H9 (cell line): ENCODE data around the gene LKAAEAR1. TPM values are rescaled to one million over a fixed set of nuclear protein-coding genes. Genes with fewer than 3 reads are reported as not detected.
A peak's percentile ranks its signal among the peaks of the same experiment; 100 is the strongest.

Experiments
- DNase-seq: peaks from one replicate; pipeline ENCODE4 v3.0.0-alpha.2; 2017
- H2AFZ ChIP-seq: one replicate; pipeline ENCODE4 v1.6.1; 2013; ENCODE audit warnings: mild to moderate bottlenecking, low read length, control low read depth, moderate library complexity
- H2AK5ac ChIP-seq: 2 replicates; pipeline ENCODE4 v1.6.1; 2013; ENCODE audit warnings: low read length, control low read depth, mixed read lengths; ENCODE audit not compliant: insufficient read length
- H2BK120ac ChIP-seq: one replicate; pipeline ENCODE4 v1.6.1; 2013; ENCODE audit warnings: low read depth, mild to moderate bottlenecking, low read length, control low read depth, inconsistent platforms; ENCODE audit not compliant: poor library complexity, severe bottlenecking
- H2BK12ac ChIP-seq: 2 replicates; pipeline ENCODE4 v1.6.1; 2013; ENCODE audit warnings: low read length, control low read depth, mixed read lengths, low read depth; ENCODE audit not compliant: insufficient read length
- H2BK15ac ChIP-seq: 2 replicates; pipeline ENCODE4 v1.6.1; 2013; ENCODE audit warnings: low read depth, low read length, control low read depth
- H2BK20ac ChIP-seq: one replicate; pipeline ENCODE4 v1.6.1; 2013; ENCODE audit warnings: low read depth, mild to moderate bottlenecking, low read length, control low read depth, inconsistent platforms; ENCODE audit not compliant: poor library complexity, severe bottlenecking
- H2BK5ac ChIP-seq: 2 replicates; pipeline ENCODE4 v1.6.1; 2013; ENCODE audit warnings: low read length, control low read depth, mixed read lengths; ENCODE audit not compliant: insufficient read length
- H3K14ac ChIP-seq: 2 replicates; pipeline ENCODE4 v1.6.1; 2013; ENCODE audit warnings: low read length, control low read depth; ENCODE audit not compliant: insufficient read depth
- H3K18ac ChIP-seq: 2 replicates; pipeline ENCODE4 v1.6.1; 2013; ENCODE audit warnings: low read depth, mild to moderate bottlenecking, mixed read lengths, low read length, control low read depth; ENCODE audit not compliant: insufficient read length
- H3K23ac ChIP-seq: 2 replicates; pipeline ENCODE4 v1.6.1; 2013; ENCODE audit warnings: low read length, control low read depth, mixed read lengths, low read depth; ENCODE audit not compliant: insufficient read length
- H3K23me2 ChIP-seq: 2 replicates; pipeline ENCODE4 v1.6.1; 2013; ENCODE audit warnings: low read depth, mild to moderate bottlenecking, mixed read lengths, low read length, control low read depth; ENCODE audit not compliant: insufficient read length, poor library complexity, severe bottlenecking
- H3K27ac ChIP-seq: 2 replicates; pipeline ENCODE4 v1.5.1; 2013; ENCODE audit warnings: low read length, control low read depth, mixed read lengths, low read depth; ENCODE audit not compliant: insufficient read length
- H3K27me3 ChIP-seq: 2 replicates; pipeline ENCODE4 v1.6.1; 2013; ENCODE audit warnings: low read length, control low read depth, inconsistent platforms; ENCODE audit not compliant: insufficient read depth
- H3K4ac ChIP-seq: 2 replicates; pipeline ENCODE4 v1.6.1; 2013; ENCODE audit warnings: low read depth, mild to moderate bottlenecking, control low read depth, inconsistent platforms, low read length, moderate library complexity
- H3K4me1 ChIP-seq: 2 replicates; pipeline ENCODE4 v1.6.1; 2013; ENCODE audit warnings: low read length, control low read depth, inconsistent platforms; ENCODE audit not compliant: insufficient read depth
- H3K4me2 ChIP-seq: 2 replicates; pipeline ENCODE4 v1.6.1; 2013; ENCODE audit warnings: low read length, control low read depth, mixed read lengths; ENCODE audit not compliant: insufficient read length, insufficient read depth
- H3K56ac ChIP-seq: 2 replicates; pipeline ENCODE4 v1.6.1; 2013; ENCODE audit warnings: low read depth, mild to moderate bottlenecking, mixed read lengths, low read length, control low read depth; ENCODE audit not compliant: insufficient read length
- H3K79me1 ChIP-seq: 2 replicates; pipeline ENCODE4 v1.6.1; 2013; ENCODE audit warnings: low read depth, mild to moderate bottlenecking, moderate library complexity, low read length, control low read depth, inconsistent platforms; ENCODE audit not compliant: insufficient read depth, poor library complexity, severe bottlenecking
- H3K79me2 ChIP-seq: 2 replicates; pipeline ENCODE4 v1.6.1; 2013; ENCODE audit warnings: low read length, control low read depth, inconsistent platforms; ENCODE audit not compliant: insufficient read depth
- H3K9ac ChIP-seq: 2 replicates; pipeline ENCODE4 v1.6.1; 2013; ENCODE audit warnings: low read length, control low read depth, mixed read lengths; ENCODE audit not compliant: insufficient read length; ENCODE audit errors: extremely low read depth
- H3K9me3 ChIP-seq: one replicate; pipeline ENCODE4 v1.6.1; 2013; ENCODE audit warnings: low read depth, low read length, inconsistent platforms; ENCODE audit not compliant: control insufficient read depth
- H3T11ph ChIP-seq: one replicate; pipeline ENCODE4 v1.6.1; 2013; ENCODE audit warnings: mild to moderate bottlenecking, low read length, control low read depth, inconsistent platforms
- H4K20me1 ChIP-seq: one replicate; pipeline ENCODE4 v1.6.1; 2013; ENCODE audit not compliant: control insufficient read depth, insufficient read length, insufficient read depth
- H4K5ac ChIP-seq: 2 replicates; pipeline ENCODE4 v1.6.1; 2013; ENCODE audit warnings: low read depth, mild to moderate bottlenecking, mixed read lengths, low read length, control low read depth; ENCODE audit not compliant: insufficient read length
- H4K8ac ChIP-seq: replicated peaks from 2 replicates; pipeline ENCODE4 v1.6.1; 2013; ENCODE audit warnings: low read length, control low read depth, mixed read lengths, low read depth; ENCODE audit not compliant: insufficient read length
- H4K91ac ChIP-seq: 2 replicates; pipeline ENCODE4 v1.6.1; 2013; ENCODE audit warnings: low read depth, mild to moderate bottlenecking, moderate library complexity, mixed read lengths, low read length, control low read depth; ENCODE audit not compliant: insufficient read length
- H3K27ac Mint-ChIP-seq, 3 experiments: 2 replicates in 2 of 3; 3 replicates in 1 of 3; pipeline ENCODE4 v1.8.0; 2020 to 2021; ENCODE audit warnings: mixed read lengths in 3 of 3, mild to moderate bottlenecking in 1 of 3, moderate library complexity in 1 of 3
- H3K27me3 Mint-ChIP-seq: 2 replicates; pipeline ENCODE4 v1.8.0; 2021; ENCODE audit warnings: low read depth, mild to moderate bottlenecking, moderate library complexity, mixed read lengths
- H3K36me3 Mint-ChIP-seq, 3 experiments: 2 replicates in 2 of 3; 3 replicates in 1 of 3; pipeline ENCODE4 v1.8.0; 2020 to 2021; ENCODE audit warnings: low read depth in 3 of 3, mixed read lengths in 3 of 3; ENCODE audit not compliant: insufficient read depth in 1 of 3
- H3K4me1 Mint-ChIP-seq, 2 experiments: 2 replicates each; pipeline ENCODE4 v1.8.0; 2020; ENCODE audit warnings: mixed read lengths in 2 of 2
- H3K4me3 Mint-ChIP-seq, 2 experiments: 2 replicates in 1 of 2; 3 replicates in 1 of 2; pipeline ENCODE4 v1.8.0; 2020 to 2021; ENCODE audit warnings: mild to moderate bottlenecking in 2 of 2, mixed read lengths in 2 of 2, moderate library complexity in 1 of 2
- H3K9me3 Mint-ChIP-seq, 2 experiments: 2 replicates in 1 of 2; 3 replicates in 1 of 2; pipeline ENCODE4 v1.8.0; 2020; ENCODE audit warnings: mild to moderate bottlenecking in 2 of 2, mixed read lengths in 2 of 2, moderate library complexity in 1 of 2
- WGBS: extraction: QIAGEN DNeasy Blood & Tissue Kit; methylation state at CpG from one replicate; pipeline ENCODE4 v1.1.7; 2013; ENCODE audit warnings: missing lambda C conversion rate, low lambda C conversion rate, mixed read lengths; ENCODE audit not compliant: insufficient read length; ENCODE audit errors: extremely low coverage; 5-methylcytosine and 5-hydroxymethylcytosine counted together
- total RNA-seq: library from RNA; stranded (reverse); gene quantifications from 2 replicates; pipeline ENCODE4 v1.2.1, GENCODE V29; 2021
- TF ChIP-seq, protein P1 (sequence below): fragments of 200-600 bp; sonication (generic); conservative IDR thresholded peaks from 3 replicates; pipeline ENCODE4 v1.8.0; 2021; ENCODE audit warnings: antibody characterized with exemption, mild to moderate bottlenecking

The LKAAEAR1 gene
- total RNA-seq, 1 experiment from 2014 or later = 0.39 TPM

DNA sequence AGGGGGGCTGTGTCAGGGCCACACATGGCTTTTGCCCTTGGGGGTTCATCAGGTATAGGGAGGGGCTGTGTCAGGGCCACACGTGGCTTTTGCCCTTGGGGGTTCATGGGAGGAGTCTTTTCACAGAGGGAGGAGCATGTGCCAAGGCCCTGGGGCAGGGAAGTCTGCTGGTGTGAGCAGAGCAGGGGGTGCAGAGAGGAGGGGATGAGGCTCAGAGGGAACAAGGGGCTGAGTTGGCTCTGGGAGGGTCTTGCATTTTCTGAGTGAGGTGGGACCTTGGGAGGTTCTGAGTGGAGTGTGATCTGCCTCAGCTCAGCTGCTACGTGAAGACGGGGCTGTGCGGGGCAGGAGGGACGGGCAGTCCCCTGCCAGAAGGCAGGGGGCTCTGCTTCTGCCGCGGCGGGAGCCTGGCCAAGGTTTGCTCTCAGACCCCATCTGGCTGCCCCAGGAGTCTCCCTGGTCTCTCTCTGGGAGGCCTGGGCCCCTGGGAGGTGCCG, 28.8 kb downstream of the LKAAEAR1 start:
- no peak for DNase-seq
- no peak overlapping the region for H4K91ac ChIP-seq
- H3K27me3 Mint-ChIP-seq = peaks cover 31% of the 10 kb centered on the region
- TF ChIP-seq, protein P1, sequence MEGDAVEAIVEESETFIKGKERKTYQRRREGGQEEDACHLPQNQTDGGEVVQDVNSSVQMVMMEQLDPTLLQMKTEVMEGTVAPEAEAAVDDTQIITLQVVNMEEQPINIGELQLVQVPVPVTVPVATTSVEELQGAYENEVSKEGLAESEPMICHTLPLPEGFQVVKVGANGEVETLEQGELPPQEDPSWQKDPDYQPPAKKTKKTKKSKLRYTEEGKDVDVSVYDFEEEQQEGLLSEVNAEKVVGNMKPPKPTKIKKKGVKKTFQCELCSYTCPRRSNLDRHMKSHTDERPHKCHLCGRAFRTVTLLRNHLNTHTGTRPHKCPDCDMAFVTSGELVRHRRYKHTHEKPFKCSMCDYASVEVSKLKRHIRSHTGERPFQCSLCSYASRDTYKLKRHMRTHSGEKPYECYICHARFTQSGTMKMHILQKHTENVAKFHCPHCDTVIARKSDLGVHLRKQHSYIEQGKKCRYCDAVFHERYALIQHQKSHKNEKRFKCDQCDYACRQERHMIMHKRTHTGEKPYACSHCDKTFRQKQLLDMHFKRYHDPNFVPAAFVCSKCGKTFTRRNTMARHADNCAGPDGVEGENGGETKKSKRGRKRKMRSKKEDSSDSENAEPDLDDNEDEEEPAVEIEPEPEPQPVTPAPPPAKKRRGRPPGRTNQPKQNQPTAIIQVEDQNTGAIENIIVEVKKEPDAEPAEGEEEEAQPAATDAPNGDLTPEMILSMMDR = no peak
- 0 out of 7 replicates have a peak overlapping the region, but pooled peaks of 1 of the 3 experiments have one; percentile 35 for H3K27ac Mint-ChIP-seq
- no peak overlapping the region for H3K4ac ChIP-seq
- H3K4me3 Mint-ChIP-seq = no peak overlapping the region; a peak in 1 of 5 replicates
- no peaks in the 10 kb centered on the region for H4K20me1 ChIP-seq
- no peak overlapping the region for H2BK5ac ChIP-seq
- H4K8ac ChIP-seq = no peak overlapping the region
- H3K9me3 ChIP-seq = no peaks in the 10 kb centered on the region
- H3K9ac ChIP-seq = no peak overlapping the region
- no peak overlapping the region for H3K18ac ChIP-seq
- H3K4me1 ChIP-seq = no peaks in the 10 kb centered on the region
- no peaks in the 10 kb centered on the region for H3K79me2 ChIP-seq
- H2BK120ac ChIP-seq = no peak overlapping the region
- H3K9me3 Mint-ChIP-seq = no peaks in the 10 kb centered on the region; a peak in 1 of 5 replicates
- no peaks in the 10 kb centered on the region for H3K23me2 ChIP-seq
- H3K23ac ChIP-seq = no peak overlapping the region
- no peaks in the 10 kb centered on the region; the same call in 1 of the 2 replicates for H3K27me3 ChIP-seq
- no CpG with 5 or more reads among the region's 9 CpGs for WGBS
- no peaks in the 10 kb centered on the region for H3K79me1 ChIP-seq
- H3K4me1 Mint-ChIP-seq = peaks cover 21 to 30% of the 10 kb centered on the region in 2 experiments
- H4K5ac ChIP-seq = no peak overlapping the region
- no peak overlapping the region for H3K4me2 ChIP-seq
- no peak overlapping the region for H2BK20ac ChIP-seq
- no peak overlapping the region for H2AK5ac ChIP-seq
- H2AFZ ChIP-seq = no peak overlapping the region
- no peak overlapping the region for H3K27ac ChIP-seq
- no peak overlapping the region for H2BK12ac ChIP-seq
- H2BK15ac ChIP-seq = no peak overlapping the region
- no peak overlapping the region for H3K14ac ChIP-seq
- no peak overlapping the region for H3K56ac ChIP-seq
- H3T11ph ChIP-seq = no peak overlapping the region
- no peaks in the 10 kb centered on the region; a peak in 1 of 7 replicates for H3K36me3 Mint-ChIP-seq
